COLO668 (cell line): ENCODE measurements around the gene DOK1.
A peak's percentile ranks its signal among the peaks of the same experiment; 100 is the strongest.

Experiments
- DNase-seq: peaks from one replicate; lab custom pipeline; 2025; ENCODE audit not compliant: unreplicated experiment; lab: John Stamatoyannopoulos, UW

The DOK1 gene

GRCh38 chr2:74566754-74567085, 12.2 kb downstream of the DOK1 start:
- no peak for DNase-seq

DNA sequence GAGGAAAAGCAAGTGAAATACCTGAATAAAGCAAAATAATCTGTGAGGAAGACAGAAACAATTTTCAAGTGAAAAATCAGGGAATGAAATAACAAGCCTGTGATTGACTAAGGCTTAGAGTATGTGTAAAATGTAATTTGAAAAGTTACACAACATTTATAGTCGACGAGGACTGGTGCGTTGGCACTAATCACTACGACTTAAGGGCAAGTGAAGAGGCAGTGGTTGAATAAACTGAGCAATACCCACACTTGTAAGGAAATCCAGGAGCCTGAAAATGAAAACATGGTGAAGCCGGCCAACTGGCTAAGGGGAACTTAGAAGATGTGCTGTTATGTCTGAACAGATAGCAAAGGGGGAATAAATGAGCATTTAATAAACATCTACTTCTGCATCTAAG, 13.4 kb downstream of the DOK1 start:
- DNase-seq = no peak

GRCh38 chr2:74569686-74570085, 15.2 kb downstream of the DOK1 start:
- DNase-seq = no peak

DNA sequence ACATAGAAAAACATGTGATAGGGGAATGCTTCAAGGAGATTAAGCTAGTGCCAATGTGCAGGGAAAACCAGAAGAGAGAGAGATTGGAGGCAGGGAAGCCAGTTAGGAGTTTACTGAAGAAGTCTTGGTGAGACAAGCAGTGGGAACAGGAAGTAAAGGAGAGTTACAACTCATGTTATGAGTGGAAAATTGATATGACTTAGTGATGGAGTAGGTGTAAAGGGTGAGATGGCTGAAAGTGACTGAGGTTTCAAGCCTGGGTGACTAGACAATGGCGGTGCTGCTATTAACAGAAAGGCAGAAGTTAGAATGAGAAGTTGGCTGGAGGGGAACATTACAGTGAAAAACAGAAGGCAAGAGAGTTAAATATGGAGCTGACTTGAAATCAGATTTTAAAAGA, 16.5 kb downstream of the DOK1 start:
- no peak for DNase-seq

GRCh38 chr2:74572178-74572925, 17.8 kb downstream of the DOK1 start:
- DNase-seq = no peak

- DNase-seq = no peak
Measured at GRCh38 chr2:74573747-74574562, 19.4 kb downstream of the DOK1 start.

GRCh38 chr2:74575320-74575719, 20.8 kb downstream of the DOK1 start:
- DNase-seq = no peak

DNA sequence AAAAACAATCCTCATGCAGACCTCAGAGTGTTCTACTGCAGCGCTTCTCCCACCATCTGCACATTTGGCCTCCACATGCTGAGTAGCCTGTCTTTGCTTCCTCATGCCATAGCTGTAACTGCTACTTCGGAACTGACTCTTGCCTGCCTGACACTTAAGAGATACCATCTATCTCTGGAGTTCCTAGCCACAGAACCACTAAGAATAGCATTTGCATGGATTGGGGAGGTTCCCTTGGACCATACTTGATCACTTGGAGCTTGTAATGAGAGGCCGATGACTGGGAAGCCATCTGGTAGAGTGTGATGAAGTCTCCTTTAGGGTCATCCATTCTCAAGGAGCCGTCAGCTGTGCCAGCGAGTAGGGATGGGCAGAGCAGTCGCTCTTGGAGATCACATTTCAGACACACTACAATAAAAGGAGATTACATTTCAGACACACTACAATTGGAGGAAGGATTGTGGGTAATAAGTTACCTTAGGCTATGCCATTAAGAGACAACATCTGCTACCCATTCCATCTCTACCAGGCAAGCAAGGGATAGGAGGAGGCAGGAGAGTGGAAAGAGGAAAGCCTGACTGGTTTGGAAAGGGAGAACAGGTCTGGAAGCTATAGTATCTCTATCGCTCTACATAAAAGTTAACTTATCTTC, 21.8 kb downstream of the DOK1 start:
- DNase-seq = no peak

DNA sequence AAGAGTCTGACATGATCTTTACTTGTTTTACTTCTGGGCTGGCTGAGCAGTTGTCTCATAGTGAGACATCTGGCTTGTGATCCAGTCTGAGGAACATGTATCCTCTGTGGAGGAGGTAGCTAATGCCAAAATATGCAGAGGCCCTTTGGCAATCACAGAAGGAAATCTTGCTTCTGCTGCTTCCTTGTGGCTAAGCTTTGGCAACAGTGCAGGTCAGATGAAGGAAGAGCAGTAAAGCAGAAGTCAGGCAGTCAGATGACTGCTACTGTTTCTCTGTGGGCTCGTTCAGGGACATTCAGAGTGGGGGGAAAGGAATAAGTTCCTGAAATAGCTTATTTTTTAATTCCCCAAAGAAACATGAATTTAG, 22.3 kb downstream of the DOK1 start:
- no peak for DNase-seq

GRCh38 chr2:74577448-74577847, 22.9 kb downstream of the DOK1 start:
- DNase-seq = no peak

- no peak for DNase-seq
Measured at GRCh38 chr2:74578408-74578807, 23.9 kb downstream of the DOK1 start.

DNA sequence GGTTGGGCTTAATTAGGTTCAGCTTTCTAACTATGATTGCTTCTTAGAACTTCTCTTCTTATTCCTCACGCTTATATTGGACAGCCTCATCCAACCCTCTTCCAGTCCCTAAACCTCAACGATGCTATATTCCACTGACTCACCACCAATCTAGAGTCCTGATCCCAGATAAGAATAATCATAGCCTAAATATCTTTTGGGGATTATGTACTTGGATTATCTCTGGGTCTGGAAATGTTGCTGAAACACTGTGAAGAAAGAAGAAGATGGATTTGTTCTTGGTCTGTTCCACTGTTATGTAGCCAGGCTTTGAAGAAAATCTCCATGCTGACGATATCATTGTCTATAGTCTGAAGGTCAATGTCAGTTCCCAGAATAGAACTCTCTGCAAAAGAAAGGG, 26.9 kb downstream of the DOK1 start:
- no peak for DNase-seq

DNA sequence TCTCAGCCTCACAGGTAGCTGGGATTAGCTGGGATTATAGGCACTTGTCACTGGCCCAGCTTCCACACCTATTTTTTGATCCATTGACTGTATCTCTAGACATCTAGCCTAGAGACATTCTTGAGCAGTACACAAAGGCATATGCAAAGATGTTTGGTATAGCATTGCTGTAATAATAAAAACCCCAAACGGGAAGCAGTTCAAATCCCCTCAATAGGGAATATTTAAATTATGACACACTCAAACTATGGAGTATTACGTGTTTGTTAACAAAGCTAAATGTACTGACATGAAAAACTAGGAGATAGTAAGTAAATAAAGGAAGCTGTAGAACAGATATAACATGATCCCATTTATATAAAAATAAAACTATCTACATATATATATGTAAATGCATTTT, 27.7 kb downstream of the DOK1 start:
- DNase-seq = no peak

- DNase-seq = no peak
Measured at GRCh38 chr2:74583504-74583903, 29.0 kb downstream of the DOK1 start.

GRCh38 chr2:74584088-74584645, 29.6 kb downstream of the DOK1 start:
- DNase-seq = no peak

DNA sequence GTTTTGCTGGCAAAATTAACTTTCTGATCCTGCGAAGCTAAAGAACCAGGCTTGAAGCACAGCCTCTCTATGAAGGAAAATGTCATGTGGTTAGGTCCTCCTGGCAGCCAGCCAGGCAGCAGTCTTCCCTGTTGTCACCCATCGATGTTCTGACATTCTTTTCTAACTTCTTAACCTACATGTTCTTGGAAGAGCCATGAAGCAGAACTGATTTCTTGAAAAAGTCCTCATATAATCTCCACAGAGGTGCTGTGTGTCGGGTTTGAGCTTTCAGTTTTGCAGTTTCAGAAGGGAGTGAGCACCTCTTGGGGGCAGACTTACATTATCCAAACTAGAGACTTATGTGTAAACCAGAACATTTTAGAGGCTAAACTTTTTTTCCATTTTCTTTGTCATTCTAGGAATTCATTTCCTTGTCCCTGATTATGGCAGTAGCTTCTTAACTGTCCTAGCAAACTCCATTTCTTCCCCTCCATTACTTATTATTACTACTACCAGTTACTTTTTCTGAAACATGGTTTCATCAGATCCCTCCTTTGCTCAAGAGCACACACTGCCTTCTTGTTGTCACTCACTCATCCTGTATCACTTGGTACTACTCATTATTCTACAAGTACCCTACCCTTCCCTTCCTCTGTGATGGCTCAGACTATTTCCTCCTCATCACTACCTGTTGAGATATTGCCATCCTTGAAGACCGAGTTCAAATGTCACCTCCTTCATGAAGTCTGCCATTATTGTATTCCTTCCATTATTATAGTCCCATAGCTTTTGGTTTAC, 31.1 kb downstream of the DOK1 start:
- no peak for DNase-seq

- peak; percentile 50 for DNase-seq
Measured at GRCh38 chr2:74587664-74588277, 33.3 kb downstream of the DOK1 start.

GRCh38 chr2:74588664-74589063, 34.1 kb downstream of the DOK1 start:
- no peak for DNase-seq

DNA sequence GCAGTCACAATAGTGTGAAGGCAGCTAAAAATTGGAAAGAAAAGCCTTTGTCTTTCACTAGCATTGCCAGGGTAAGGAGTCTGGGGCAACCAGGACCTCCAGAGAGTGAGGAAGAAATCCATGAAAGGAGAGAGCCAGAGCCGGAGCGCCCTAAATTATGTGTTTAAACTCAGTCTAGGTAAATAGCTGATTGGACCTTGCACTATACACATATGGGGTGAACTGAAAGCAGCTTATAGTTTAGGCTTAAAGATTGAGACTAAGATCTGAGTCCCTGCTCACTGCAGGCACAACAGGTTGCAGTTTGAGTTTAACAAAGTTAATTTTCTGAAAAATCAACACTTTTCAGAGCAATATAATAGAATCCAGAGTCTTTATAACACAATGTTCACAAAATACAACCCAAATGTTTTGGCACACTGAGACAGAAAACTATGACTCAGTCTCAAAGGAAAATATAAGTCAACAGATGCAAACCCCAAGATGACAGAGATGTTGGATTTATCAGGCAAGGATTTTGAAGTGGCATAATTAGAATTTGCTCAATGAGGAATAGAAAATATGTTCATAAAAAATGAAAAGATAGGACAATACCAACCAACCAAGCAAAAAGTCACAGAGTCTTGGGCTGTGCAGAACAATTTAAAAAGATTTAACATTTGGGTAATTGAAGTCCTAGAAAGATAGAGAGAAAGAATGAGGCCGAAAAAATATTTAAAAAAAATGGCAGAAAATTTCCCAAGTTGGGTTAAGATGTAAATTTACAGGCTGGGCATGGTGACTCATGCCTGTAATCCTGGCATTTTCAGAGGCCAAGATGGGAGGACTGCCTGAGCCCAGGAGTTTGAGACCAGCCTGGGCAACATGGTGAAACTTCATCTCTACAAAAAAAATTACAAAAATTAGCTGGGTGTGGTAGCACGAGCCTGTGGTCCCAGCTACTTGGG, 39.6 kb downstream of the DOK1 start:
- no peak for DNase-seq

DNA sequence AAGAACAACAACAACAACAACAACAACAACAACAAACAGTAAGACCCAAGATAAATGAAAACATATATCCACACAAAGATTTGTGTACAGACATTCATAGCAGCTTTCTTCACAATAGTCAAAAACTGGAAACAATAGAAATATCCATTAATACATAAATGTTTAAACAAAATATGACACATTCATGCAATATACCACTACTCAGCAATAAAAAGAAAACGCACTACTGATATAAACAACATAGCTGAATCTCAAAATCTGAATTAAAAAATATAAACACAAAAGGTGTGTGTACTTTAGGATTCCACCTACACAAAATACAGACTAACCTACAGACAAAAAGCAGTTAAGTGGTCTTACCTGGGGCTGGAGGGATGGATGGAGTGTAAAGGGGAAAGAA, 42.1 kb downstream of the DOK1 start:
- DNase-seq = no peak
